Calu3 (cell line): Measurements from ENCODE around the gene OR7G2. TPM values are rescaled to one million over a fixed set of nuclear protein-coding genes. Genes with fewer than 3 reads are reported as not detected.

Experiments
- BruUV-seq: library from RNA; stranded (reverse); fragments of 400-500 nt; replicated peaks from 2 replicates; lab custom pipeline; 2021; lab: Mats Ljungman, UMichigan
- CTCF ChIA-PET: fragments of 300-600 bp; sonication (Branson Sonifier 250); formaldehyde crosslinking; loops from one replicate; lab custom pipeline; 2022; ENCODE audit warnings: antibody characterized with exemption; lab: Charles Lee
- DNase-seq: peaks from one replicate; pipeline ENCODE4 v3.0.0; 2022
- H3K27ac Mint-ChIP-seq: one replicate; pipeline ENCODE4 v1.8.0; 2022; ENCODE audit warnings: mixed read lengths; ENCODE audit not compliant: unreplicated experiment
- H3K27me3 Mint-ChIP-seq: one replicate; pipeline ENCODE4 v1.8.0; 2022; ENCODE audit warnings: mixed read lengths; ENCODE audit not compliant: unreplicated experiment
- H3K36me3 Mint-ChIP-seq: one replicate; pipeline ENCODE4 v1.8.0; 2022; ENCODE audit warnings: mild to moderate bottlenecking, moderate library complexity, mixed read lengths; ENCODE audit not compliant: insufficient read depth, unreplicated experiment
- H3K4me1 Mint-ChIP-seq: one replicate; pipeline ENCODE4 v1.8.0; 2022; ENCODE audit warnings: mild to moderate bottlenecking, low read depth, mixed read lengths; ENCODE audit not compliant: unreplicated experiment
- H3K4me3 Mint-ChIP-seq: one replicate; pipeline ENCODE4 v1.8.0; 2022; ENCODE audit warnings: mild to moderate bottlenecking, low read depth, moderate library complexity, mixed read lengths; ENCODE audit not compliant: unreplicated experiment
- H3K9me3 Mint-ChIP-seq: one replicate; pipeline ENCODE4 v1.8.0; 2022; ENCODE audit warnings: low read depth, mixed read lengths; ENCODE audit not compliant: unreplicated experiment
- CTCF ChIP-seq: fragments of 200-600 bp; IDR thresholded peaks from one replicate; pipeline ENCODE4 v1.8.0; 2022; ENCODE audit warnings: antibody characterized with exemption; ENCODE audit not compliant: unreplicated experiment
- intact Hi-C: fragments of 100-400 bp; cut with micrococcal nuclease; formaldehyde crosslinking; loops from one replicate; pipeline ENCODE4 v1.10.0; 2022; ENCODE audit not compliant: unreplicated experiment
- total RNA-seq: library from RNA; stranded (reverse); gene quantifications from 2 replicates; pipeline ENCODE4 v1.2.3, GENCODE V29; 2022

Gene OR7G2
- total RNA-seq, 1 experiment from 2014 or later = not detected

GRCh38 chr19:9150650-9151049, 43.4 kb upstream of the OR7G2 start:
- Mint-ChIP-seq H3K4me1 (peaks cover 16% of the 10 kb centered on the region), H3K9me3 (peaks cover 39% of the 10 kb centered on the region), H3K4me3 (no peak overlapping the region), H3K27me3 (no peaks in the 10 kb centered on the region), H3K36me3 (peaks cover 52% of the 10 kb centered on the region), H3K27ac (no peak overlapping the region)
- CTCF ChIA-PET = no interaction called here
- intact Hi-C loops = no loop called here
- BruUV-seq = no TSS peak
- no peak for TF ChIP-seq CTCF
- DNase-seq = no peak

- Mint-ChIP-seq H3K4me3 (no peak overlapping the region), H3K27me3 (no peaks in the 10 kb centered on the region), H3K36me3 (peaks cover 46% of the 10 kb centered on the region), H3K27ac (peak overlapping the region; percentile 10), H3K9me3 (peaks cover 32% of the 10 kb centered on the region), H3K4me1 (peaks cover 16% of the 10 kb centered on the region)
- intact Hi-C loops = loop anchor here (10.0 kb wide), 1 partner anchor 435 kb away; the partner anchor contains the start of gene ZNF121
- CTCF ChIA-PET = no interaction called here
- BruUV-seq = no TSS peak
- TF ChIP-seq CTCF = no peak
- DNase-seq = no peak
These were observed 42.7 kb upstream of the OR7G2 start for GRCh38 chr19:9149997-9150396.

GRCh38 chr19:9148697-9149096, 41.4 kb upstream of the OR7G2 start:
- Mint-ChIP-seq H3K27me3 (no peaks in the 10 kb centered on the region), H3K4me1 (peaks cover 16% of the 10 kb centered on the region), H3K27ac (peak overlapping the region; percentile 10), H3K9me3 (peaks cover 29% of the 10 kb centered on the region), H3K36me3 (peaks cover 47% of the 10 kb centered on the region), H3K4me3 (no peak overlapping the region)
- CTCF ChIA-PET = interaction anchor here (0.6 kb wide), 1 partner anchor 129 kb away, joined by 5 read pairs; no protein-coding TSS in a partner anchor
- no peak for TF ChIP-seq CTCF
- intact Hi-C loops = loop anchor here (10.0 kb wide), 1 partner anchor 436 kb away; the partner anchor contains the start of gene ZNF121
- DNase-seq = no peak
- BruUV-seq = no TSS peak

DNA sequence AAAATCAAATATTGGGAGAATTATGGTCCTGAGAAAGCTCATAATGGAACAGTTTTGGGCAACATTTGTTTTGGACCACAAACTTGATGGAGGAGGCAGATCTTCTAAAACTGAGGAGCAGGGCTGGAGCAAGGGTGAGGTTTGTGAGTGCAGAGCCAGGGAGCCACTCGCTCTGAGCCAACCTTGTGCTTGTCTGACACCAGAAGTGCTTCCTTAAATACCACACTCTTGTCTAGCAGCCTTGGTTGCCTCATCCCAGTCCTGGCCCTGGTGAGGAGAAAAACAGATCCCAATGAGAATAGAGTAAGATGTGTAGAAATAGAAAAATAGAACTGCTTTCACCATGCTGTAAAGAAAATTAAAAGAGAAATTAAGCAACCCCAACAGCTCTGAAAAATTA, 39.6 kb upstream of the OR7G2 start:
- CTCF ChIA-PET = no interaction called here
- Mint-ChIP-seq H3K27ac (no peak overlapping the region), H3K36me3 (peaks cover 37% of the 10 kb centered on the region), H3K4me1 (peaks cover 16% of the 10 kb centered on the region), H3K9me3 (peaks cover 27% of the 10 kb centered on the region), H3K27me3 (no peaks in the 10 kb centered on the region), H3K4me3 (no peak overlapping the region)
- no peak for DNase-seq
- no peak for TF ChIP-seq CTCF
- no TSS peak for BruUV-seq
- intact Hi-C loops = loop anchor here (10.0 kb wide), 1 partner anchor 438 kb away; the partner anchor contains the start of gene ZNF121
